NCI-H2196 treated with DMSO at 0.1 percent for 48 hours (cell line): ENCODE measurements around the gene TF.

Experiments used
- DNase-seq: peaks from one replicate; lab custom pipeline; 2025; ENCODE audit not compliant: unreplicated experiment; lab: John Stamatoyannopoulos, UW

TF gene

DNA sequence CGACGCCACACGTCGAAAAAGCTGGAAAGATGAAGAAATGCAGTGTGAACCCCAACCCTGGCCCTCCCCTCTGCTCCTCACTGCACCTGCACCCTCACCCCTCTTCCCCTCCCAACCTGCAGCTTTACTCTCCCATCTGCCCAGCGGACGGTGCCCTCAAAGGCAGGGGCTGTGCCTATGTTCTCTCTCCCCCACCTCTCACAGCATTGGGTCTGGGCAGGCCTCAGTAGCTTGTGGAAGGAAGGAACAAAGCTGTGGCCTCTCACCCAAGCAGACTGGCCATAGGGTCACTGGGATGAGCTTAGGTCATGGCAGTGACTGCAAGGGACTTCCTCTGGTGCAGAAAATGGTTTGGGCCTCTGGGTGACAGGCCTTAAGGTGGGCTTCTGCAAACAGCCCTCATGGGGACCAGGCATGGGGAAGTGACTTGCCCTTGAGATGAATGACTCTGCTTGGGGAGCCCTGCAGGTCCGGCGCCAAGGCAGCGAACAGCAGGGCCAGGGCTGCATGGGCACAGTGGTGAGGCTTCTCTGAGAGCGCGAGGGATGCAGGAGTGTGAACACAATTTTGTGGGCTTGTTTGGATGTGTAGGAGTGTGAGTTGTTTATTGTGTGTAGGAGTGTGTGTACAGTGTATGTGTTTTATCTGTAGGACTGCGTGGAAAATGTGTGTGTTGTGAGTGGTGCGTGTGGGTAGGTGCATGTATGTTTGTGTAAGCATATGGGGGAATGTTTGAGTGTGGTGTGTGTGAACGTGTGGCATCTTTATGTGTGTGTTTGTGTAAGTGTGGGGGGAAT lies 88.6 kb downstream of the TF start:
- DNase-seq = no peak

DNA sequence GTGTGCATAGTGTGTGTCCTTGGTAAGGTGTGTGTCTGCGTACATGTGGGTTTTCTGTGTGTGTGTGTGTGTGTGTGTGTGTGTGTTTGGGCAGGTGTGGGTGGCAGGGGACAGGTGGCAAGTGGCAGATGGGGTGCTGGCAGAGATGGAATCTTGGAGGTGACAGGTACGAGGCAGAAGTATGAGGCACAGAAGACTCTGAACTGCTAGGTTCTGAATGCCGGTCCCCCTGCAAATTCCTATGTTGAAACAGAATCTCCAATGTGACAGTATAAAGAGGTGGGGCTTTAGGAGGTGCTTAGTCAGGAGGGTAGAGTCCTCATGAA lies 89.2 kb downstream of the TF start:
- no peak for DNase-seq

DNA sequence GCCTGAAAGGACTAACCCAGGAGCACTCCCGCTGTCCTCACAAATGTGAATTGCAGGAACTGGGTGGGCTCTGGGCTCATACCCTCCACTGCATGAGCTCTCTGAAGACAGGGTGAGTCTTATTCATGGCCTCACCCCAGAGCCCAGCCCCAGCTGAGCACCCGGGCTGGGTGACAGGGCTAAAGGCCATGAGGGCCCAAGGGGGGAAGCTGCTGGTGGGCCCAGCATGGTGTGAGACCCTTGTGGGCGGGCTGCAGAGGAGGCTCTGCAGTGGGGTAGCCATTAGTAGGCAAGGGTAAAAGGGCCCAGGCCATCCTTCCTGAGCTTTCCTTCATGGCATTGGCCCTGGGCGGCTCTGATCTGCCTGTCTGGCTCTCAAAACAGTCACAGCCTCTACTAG lies 89.8 kb downstream of the TF start:
- DNase-seq = no peak

DNA sequence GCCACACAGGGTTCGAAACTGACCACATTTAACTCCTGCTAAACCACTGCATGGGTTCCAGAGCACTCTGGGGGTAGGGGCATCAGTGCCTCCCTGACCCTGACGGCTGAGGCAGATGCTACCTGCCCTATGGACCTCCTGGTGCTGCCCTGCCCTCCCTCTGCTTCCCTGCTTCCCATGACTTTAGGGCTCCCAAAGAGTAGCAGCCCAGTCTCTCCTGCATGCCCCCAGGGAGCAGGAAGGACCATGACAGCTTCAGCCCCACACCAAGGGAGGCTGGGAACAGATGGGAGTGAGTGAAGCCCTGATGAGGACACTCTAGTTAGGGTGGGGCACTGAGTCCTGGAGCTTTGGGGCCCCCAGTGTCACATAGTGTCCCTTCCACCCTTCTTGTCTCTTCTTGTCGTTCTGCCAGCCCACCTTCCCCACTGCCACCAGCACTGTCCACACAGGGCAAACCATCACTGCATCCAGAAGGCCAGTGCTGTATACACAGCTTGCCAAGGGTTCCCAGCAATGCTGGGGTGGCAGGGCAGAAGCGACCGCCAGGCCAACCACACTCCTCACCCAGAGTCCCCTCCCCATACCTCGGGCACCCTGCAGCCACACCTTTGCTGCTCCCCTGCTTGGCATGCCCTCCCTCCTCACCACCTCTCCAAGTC lies 90.4 kb downstream of the TF start:
- DNase-seq = no peak

DNA sequence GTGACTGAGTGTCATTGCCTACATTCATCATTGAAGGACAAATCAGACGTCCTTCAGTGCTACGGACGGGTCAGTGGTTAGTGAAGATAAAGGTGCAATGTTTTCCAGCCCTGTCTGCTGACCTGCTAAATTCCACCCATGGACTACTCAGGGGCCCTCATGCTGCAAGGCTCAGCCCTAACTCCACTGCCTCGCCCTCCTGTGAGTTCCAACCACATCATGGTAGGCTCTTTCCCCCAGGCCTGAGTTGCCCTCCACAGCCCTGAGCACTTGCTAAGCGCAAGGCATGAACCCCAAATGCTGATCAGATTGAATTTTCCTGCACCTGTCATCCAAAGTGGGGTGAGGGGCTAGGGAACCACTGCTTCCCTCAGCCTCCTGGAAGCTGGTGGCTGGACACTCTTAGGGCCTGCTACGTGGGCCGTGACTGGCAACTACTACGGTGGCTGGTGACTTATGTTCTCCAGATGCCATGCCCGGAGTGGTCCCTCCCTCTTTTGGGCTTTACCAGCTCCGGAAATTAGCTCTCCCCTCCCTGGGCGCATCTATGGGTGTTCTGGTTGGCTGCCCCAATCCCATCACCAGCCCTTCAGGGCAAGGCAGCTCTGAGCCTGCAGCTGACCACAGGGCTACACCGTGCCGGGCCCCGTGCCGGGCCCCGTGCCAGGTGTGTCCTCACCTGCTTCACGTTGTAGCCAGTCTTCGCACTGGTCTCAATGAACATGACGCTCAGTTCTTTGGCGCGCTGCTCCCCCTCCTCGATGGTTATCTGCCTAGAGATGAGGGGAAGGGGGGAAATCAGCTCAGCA lies 91.5 kb downstream of the TF start:
- DNase-seq = no peak

DNA sequence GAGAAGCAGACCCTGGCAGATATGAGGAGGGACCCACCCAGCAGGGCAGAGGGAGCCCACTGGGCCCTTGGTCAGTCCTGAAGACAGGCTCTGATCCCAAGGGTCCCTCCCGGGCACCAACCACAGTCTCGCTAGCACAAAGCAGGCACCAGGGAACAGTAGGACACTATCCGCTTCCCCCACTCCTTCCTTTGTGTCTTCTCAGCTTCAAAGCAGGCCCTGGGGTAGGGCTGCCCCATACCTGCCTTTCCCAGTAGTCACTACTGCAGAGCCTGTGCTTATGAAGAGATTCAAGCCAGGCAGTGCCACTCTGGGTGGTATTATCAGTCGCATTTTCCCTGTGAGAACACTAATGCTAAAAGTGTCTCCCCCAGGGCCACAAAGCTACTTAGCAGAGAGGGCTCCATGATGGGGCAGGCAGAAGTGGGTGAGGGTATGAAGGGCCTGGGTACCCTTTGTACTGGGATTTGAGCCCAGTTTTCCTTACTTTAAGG lies 92.2 kb downstream of the TF start:
- DNase-seq = no peak

DNA sequence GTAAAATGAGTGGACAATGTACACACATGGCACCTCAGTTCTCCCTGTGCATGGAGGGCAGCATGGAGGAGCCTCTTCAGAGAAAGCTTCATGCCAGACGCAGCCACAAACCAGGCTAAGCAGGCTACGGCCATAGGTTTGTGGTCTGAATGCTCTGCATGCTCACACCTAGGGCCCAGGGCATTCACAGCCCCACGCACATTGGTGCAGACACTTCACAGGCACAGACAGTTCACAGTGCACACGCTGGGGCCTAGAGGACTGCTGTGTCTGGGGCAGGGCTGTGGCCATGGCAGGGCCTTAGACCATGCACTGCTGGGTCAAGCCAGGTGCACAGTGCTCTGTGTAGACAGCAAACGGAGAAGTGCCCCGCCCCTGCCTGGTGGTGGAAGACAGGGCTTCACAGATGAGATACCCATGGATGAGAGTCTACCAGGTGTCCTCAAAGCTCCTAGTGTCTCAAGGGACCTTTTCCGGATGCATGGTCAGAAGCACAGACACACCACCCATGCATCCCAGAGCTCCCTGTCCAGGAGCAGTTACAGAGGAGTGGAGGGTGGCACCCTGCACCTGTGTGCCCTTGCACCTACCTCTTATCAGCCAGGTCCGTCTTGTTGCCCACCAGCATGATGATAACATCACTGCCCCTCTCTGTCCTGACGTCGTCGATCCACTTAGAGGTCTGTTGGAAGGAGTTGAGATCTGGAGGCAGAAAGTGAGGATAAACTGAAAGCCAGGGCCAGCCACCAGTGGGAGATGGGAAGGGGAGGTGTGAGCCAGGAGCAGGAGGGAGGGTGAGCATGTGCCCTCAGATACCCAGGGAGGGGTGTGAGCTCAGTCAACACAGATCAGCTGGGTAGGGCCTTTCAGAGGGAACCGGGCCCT lies 93.0 kb downstream of the TF start:
- DNase-seq = no peak

DNA sequence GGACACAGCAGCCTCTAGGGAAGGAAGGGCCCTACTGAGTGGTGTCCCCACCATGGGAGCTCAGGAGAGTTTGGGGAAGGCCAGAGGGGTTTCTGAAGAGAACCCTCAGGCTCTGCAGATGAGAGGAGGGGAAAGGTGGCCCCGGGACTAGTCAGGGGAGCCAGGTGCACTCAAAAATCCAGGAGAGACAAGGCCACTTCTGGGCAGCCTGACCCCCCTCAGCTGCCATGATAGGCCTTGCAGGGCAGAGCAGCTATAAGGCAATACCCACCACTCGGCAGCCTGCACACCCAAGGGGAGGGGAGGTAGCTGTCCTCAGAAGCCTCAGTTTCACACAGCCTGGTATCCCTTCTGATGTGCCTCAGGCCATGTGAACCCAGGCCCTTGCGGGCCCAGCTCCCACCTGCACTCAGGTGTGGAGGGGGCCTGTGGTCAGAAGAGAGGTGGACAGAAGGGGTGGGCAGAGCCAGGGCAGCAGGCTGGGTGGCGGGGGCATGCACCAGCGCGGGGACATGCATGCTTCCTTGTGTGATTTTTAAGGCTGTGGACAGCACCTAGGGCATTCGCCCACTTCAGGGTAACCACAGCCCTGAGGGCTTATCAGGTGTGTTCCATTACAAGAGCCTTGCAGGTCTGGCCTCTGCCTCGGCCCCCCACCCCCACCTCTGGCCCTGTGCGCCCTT lies 94.0 kb downstream of the TF start:
- no peak for DNase-seq

DNA sequence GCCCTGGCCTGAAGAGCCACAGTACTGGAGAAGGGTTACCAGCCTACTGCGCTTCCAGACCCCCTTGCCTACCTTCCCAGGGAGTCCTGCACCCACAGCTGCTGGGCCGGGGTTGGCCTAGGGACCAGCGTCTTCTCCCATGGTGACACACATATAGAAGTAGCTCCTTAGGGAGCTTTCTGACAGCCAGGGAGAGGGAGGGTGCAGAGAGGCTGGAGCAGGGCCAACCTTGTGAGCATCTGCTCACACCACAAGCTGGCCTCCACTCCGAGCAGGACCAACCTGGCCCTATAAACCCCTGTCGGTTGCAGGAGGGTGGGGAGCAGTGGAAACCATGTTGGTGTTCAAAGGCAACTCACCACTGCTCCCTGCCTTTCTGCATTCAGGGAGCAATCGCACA lies 94.6 kb downstream of the TF start:
- DNase-seq = no peak

DNA sequence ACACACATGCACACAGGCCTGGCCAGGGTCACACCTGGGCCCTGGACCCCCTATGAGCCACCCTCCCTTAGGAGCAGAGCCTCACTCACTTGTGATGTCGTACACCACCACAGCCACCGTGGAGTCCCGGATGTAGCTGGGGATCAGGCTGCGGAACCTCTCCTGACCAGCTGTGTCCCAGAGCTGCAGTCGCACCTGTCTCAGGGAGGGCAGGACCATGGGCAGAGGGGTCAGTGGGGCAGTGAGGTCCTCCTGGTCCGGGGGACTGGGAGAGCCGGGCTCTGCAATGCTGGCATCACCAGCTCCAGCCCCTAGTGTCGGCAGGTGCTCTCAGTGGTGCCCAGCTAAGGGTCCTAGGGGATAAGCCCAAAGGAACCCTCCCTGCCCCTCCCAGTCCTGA lies 95.0 kb downstream of the TF start:
- no peak for DNase-seq

DNA sequence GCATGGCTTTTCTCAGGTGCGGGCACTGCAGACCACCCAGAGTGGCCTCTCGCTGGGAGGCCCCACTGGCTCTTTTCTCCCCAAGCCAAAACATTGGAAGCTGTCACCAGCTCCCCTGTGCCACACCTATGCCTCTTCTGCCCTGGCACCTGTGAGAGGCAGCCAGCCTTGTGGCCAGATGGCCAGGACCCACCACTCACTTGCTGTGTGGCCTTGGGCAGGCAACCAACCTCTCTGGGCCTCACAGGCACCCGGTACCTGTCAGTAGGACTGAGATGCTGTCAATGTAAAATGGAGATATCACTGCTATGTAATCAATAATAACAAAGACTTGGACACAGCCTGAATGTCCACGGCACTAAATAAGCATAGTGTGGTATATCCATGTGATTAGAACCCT lies 96.0 kb downstream of the TF start:
- DNase-seq = no peak

DNA sequence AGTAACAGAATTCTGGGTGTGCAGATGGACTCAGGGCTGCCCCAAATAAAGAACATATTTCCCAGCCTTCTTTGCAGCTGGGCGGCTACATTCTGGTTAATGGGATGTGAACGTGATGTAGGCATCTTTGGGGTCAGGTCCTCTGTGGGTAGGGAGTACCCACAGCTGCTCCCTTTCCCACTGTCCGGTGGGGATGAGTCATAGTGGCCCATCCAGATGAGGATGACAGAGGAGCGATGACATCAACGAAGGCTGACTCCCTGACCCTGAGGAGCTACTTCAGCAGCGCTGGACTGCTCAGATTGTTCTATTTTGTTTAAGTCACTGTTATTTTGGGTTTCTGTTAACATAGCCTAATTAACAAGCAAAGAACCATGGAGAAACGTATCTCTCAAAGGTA lies 97.4 kb downstream of the TF start:
- DNase-seq = no peak

DNA sequence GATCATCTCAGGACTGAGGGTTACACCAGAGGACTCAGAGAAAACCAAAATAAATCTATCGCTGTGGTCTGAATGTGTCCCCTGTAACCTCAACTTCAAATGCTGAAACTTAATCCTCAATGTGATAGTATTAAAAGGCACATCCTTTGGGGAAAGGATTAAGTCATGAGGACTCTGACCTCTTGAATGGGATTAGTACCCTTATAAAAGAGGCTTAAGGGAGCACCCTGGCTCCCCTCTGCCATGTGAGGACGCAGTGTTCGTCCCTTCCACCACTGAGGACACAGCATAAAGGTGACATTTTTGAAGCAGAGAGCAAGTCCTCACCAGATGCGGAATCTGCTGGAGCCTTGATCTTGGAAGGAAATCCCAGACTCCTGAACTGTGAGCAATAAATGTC lies 98.9 kb downstream of the TF start:
- DNase-seq = no peak
